NT2/D1 (cell line): ENCODE results near the gene DGKH.

Experiments used
- SUZ12 ChIP-seq: IDR thresholded peaks from 2 replicates; pipeline ENCODE4 v1.6.1; 2011; ENCODE audit not compliant: insufficient read length, insufficient read depth; ENCODE audit errors: extremely low read depth
- YY1 ChIP-seq: IDR thresholded peaks from 2 replicates; pipeline ENCODE4 v1.6.1; 2011; ENCODE audit not compliant: insufficient read length, insufficient read depth
- ZNF274 ChIP-seq: IDR thresholded peaks from 2 replicates; pipeline ENCODE4 v1.6.1; 2011; ENCODE audit warnings: mild to moderate bottlenecking, low read depth, low read length

- TF ChIP-seq YY1 (no peak), ZNF274 (no peak), SUZ12 (no peak)
Measured at GRCh38 chr13:42177189-42177588, 128.7 kb downstream of the DGKH start.
